Astrocyte (in vitro differentiated cells and primary cell): ENCODE results near the gene MIA. TPM values are rescaled to one million over a fixed set of nuclear protein-coding genes. Genes with fewer than 3 reads are reported as not detected.

Source experiments
- DNase-seq: peaks from one replicate; pipeline ENCODE4 v3.0.0-alpha.2; 2010; ENCODE audit warnings: low read depth
- FAIRE-seq: peaks from 2 replicates; lab custom pipeline; 2011; peaks lifted over from hg19 to GRCh38; lab: Jason Lieb, UNC
- H2AFZ ChIP-seq: 2 replicates; pipeline ENCODE4 v1.6.0; 2012; ENCODE audit warnings: low read depth, low read length, inconsistent platforms
- H3K27ac ChIP-seq: 2 replicates; pipeline ENCODE4 v1.5.1; 2011; ENCODE audit warnings: low read depth, low read length, inconsistent platforms
- H3K27me3 ChIP-seq: 2 replicates; pipeline ENCODE4 v1.6.0; 2011; ENCODE audit warnings: low read length, inconsistent platforms; ENCODE audit not compliant: insufficient read depth
- H3K36me3 ChIP-seq: 2 replicates; pipeline ENCODE4 v1.5.1; 2011; ENCODE audit warnings: low read length, inconsistent platforms; ENCODE audit not compliant: insufficient read depth
- H3K4me1 ChIP-seq: 2 replicates; pipeline ENCODE4 v1.5.1; 2011; ENCODE audit warnings: low read length, inconsistent platforms; ENCODE audit not compliant: insufficient read depth
- H3K4me2 ChIP-seq: 2 replicates; pipeline ENCODE4 v1.6.0; 2012; ENCODE audit warnings: low read length, inconsistent platforms
- H3K4me3 ChIP-seq: 2 replicates; pipeline ENCODE4 v1.5.1; 2011; ENCODE audit warnings: low read depth, mild to moderate bottlenecking, low read length, inconsistent platforms; ENCODE audit not compliant: insufficient read depth
- H3K79me2 ChIP-seq: 2 replicates; pipeline ENCODE4 v1.6.0; 2012; ENCODE audit warnings: mild to moderate bottlenecking, low read length, inconsistent platforms; ENCODE audit not compliant: insufficient read depth
- H3K9ac ChIP-seq: 2 replicates; pipeline ENCODE4 v1.6.0; 2012; ENCODE audit warnings: mild to moderate bottlenecking, low read length, inconsistent platforms
- H3K9me3 ChIP-seq: 2 replicates; pipeline ENCODE4 v1.5.1; 2012; ENCODE audit warnings: low read depth, mild to moderate bottlenecking, low read length, inconsistent platforms; ENCODE audit not compliant: insufficient read depth
- H4K20me1 ChIP-seq: 2 replicates; pipeline ENCODE4 v1.6.0; 2012; ENCODE audit warnings: low read length, inconsistent platforms; ENCODE audit not compliant: insufficient read depth
- H3K27ac Mint-ChIP-seq: one replicate; pipeline ENCODE4 v1.8.0; 2021; ENCODE audit warnings: mild to moderate bottlenecking, mixed read lengths; ENCODE audit not compliant: unreplicated experiment
- H3K27me3 Mint-ChIP-seq: one replicate; pipeline ENCODE4 v1.8.0; 2021; ENCODE audit warnings: low read depth, mixed read lengths; ENCODE audit not compliant: unreplicated experiment
- H3K36me3 Mint-ChIP-seq: one replicate; pipeline ENCODE4 v1.8.0; 2021; ENCODE audit warnings: low read depth, mixed read lengths; ENCODE audit not compliant: unreplicated experiment
- H3K4me1 Mint-ChIP-seq: one replicate; pipeline ENCODE4 v1.8.0; 2021; ENCODE audit warnings: low read depth, mixed read lengths; ENCODE audit not compliant: unreplicated experiment
- H3K4me3 Mint-ChIP-seq: one replicate; pipeline ENCODE4 v1.8.0; 2021; ENCODE audit warnings: mild to moderate bottlenecking, moderate library complexity, mixed read lengths; ENCODE audit not compliant: unreplicated experiment
- H3K9me3 Mint-ChIP-seq: one replicate; pipeline ENCODE4 v1.8.0; 2021; ENCODE audit warnings: mild to moderate bottlenecking, mixed read lengths; ENCODE audit not compliant: unreplicated experiment
- EZH2 ChIP-seq: IDR thresholded peaks from 2 replicates; pipeline ENCODE4 v1.6.1; 2012; ENCODE audit warnings: mild to moderate bottlenecking, low read length, inconsistent platforms; ENCODE audit not compliant: insufficient read depth
- total RNA-seq: library from RNA; stranded (reverse); gene quantifications from 2 replicates; pipeline ENCODE4 v1.2.1, GENCODE V29; 2021
- TF ChIP-seq, protein P1 (sequence below): IDR thresholded peaks from 2 replicates; pipeline ENCODE4 v1.5.1; 2011; ENCODE audit warnings: low read depth, mild to moderate bottlenecking, inconsistent platforms, low read length, moderate library complexity; ENCODE audit not compliant: insufficient read depth

The MIA gene
- total RNA-seq, 1 donor from 2014 or later, result 2.5 TPM

DNA sequence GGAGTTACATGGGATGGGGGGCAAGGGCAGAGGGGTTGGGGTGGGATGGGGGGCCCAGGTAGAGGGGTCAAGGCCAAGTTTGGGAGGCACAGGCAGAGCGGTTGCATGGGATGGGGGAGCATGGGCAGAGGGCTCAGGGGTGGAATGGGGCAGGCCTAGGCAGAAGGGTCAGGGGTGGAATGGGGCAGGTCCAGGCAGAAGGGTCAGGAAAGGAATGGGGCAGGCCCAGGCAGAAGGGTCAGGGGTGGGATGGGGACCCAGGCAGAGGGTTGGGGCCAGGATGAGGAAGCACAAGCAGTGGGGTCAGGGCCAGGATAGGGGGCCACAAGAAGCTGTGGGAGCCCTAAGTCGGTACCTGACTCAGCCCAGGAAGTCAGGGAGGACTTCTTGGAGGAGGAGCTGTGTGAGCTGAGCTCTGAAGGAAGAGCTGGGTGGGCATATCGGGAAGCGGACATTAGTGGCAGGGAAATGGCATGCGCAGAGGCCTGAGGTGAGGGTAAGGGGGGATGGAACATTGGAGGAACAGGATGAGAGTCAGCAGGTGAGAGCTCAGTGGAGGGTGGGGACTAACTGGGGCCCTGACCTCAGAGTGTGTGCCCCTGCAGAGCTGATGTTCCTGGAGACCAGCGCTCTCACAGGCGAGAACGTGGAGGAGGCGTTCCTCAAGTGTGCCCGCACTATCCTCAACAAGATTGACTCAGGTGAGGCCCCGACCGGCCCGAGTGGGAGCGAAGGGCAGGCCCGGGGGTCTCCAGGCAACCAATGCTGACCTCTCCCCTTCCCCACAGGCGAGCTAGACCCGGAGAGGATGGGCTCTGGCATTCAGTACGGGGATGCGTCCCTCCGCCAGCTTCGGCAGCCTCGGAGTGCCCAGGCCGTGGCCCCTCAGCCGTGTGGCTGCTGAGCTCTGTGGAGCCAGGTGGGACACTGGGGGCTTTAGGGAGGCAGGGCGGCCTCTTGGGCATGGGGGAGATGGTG is 11.0 kb downstream of the MIA start:
- no peak for DNase-seq
- Histone ChIP-seq H3K4me3 (no peak overlapping the region), H3K9ac (no peak overlapping the region), H3K4me2 (no peak overlapping the region), H3K9me3 (no peaks in the 10 kb centered on the region), H3K4me1 (no peaks in the 10 kb centered on the region), H3K27ac (no peak overlapping the region), H3K27me3 (no peaks in the 10 kb centered on the region), H2AFZ (no peak overlapping the region), H3K36me3 (no peaks in the 10 kb centered on the region), H4K20me1 (no peaks in the 10 kb centered on the region), H3K79me2 (no peaks in the 10 kb centered on the region)
- no peak overlapping the region for H3K27ac Mint-ChIP-seq
- H3K9me3 Mint-ChIP-seq, result no peaks in the 10 kb centered on the region
- TF ChIP-seq, protein P1, sequence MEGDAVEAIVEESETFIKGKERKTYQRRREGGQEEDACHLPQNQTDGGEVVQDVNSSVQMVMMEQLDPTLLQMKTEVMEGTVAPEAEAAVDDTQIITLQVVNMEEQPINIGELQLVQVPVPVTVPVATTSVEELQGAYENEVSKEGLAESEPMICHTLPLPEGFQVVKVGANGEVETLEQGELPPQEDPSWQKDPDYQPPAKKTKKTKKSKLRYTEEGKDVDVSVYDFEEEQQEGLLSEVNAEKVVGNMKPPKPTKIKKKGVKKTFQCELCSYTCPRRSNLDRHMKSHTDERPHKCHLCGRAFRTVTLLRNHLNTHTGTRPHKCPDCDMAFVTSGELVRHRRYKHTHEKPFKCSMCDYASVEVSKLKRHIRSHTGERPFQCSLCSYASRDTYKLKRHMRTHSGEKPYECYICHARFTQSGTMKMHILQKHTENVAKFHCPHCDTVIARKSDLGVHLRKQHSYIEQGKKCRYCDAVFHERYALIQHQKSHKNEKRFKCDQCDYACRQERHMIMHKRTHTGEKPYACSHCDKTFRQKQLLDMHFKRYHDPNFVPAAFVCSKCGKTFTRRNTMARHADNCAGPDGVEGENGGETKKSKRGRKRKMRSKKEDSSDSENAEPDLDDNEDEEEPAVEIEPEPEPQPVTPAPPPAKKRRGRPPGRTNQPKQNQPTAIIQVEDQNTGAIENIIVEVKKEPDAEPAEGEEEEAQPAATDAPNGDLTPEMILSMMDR, result no peak
- no peak for TF ChIP-seq EZH2
- H3K4me1 Mint-ChIP-seq, result no peaks in the 10 kb centered on the region
- no peak overlapping the region for H3K4me3 Mint-ChIP-seq
- H3K27me3 Mint-ChIP-seq, result no peaks in the 10 kb centered on the region
- H3K36me3 Mint-ChIP-seq, result peaks cover 19% of the 10 kb centered on the region
- FAIRE-seq, result no peak

DNA sequence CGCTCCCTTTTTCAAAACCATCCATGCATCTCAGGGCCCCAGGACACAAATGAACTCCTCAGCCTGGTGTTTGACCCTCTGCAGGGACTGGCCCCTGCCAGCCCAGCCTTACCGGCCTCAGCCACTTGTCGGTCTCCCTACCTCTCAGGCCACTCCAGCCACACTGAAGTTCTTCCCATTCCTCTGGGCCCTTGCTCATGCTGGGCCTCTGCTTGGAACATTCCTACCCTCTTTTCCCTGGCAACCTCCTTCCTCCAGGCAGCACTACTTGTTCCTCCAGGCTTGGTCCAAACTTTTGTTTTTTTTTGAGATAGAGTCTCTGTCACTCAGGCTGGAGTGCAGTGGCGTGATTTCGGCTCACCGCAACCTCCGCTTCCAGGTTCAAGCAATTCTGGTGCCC is 16.0 kb downstream of the MIA start:
- FAIRE-seq, result no peak
- Mint-ChIP-seq H3K4me1 (no peaks in the 10 kb centered on the region), H3K27ac (no peak overlapping the region), H3K4me3 (no peak overlapping the region), H3K9me3 (no peaks in the 10 kb centered on the region), H3K27me3 (no peaks in the 10 kb centered on the region), H3K36me3 (peaks cover 16% of the 10 kb centered on the region)
- no peak overlapping the region for H3K4me3 ChIP-seq
- H3K4me1 ChIP-seq, result no peaks in the 10 kb centered on the region
- H3K27ac ChIP-seq, result no peak overlapping the region
- H3K27me3 ChIP-seq, result no peaks in the 10 kb centered on the region
- no peak overlapping the region for H2AFZ ChIP-seq
- TF ChIP-seq, protein P1, result no peak
- TF ChIP-seq EZH2, result no peak
- H3K4me2 ChIP-seq, result no peak overlapping the region
- no peak overlapping the region for H3K9ac ChIP-seq
- H3K9me3 ChIP-seq, result no peaks in the 10 kb centered on the region
- DNase-seq, result no peak
- H4K20me1 ChIP-seq, result no peaks in the 10 kb centered on the region
- H3K79me2 ChIP-seq, result no peaks in the 10 kb centered on the region
- H3K36me3 ChIP-seq, result no peaks in the 10 kb centered on the region

DNA sequence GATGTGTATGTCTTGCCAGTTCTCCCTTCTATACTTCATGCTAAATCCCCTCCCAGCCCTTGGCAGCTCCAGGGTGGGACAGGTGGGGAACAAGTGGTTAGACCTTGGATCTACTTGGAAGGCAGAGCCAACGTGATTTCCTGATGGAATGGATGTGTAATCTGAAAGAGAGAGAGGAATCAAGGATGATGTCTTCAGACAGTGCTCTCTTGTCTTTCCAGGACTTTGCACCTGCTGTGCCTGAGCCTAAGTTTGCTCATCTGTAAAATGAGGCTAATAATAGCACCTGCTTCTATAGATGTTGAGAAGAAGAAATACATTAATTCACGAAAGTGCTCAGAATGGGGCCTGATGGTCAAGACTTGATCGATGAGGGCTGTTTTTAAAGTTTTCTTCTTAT is 16.7 kb downstream of the MIA start:
- Histone ChIP-seq H3K4me2 (no peak overlapping the region), H3K27me3 (no peaks in the 10 kb centered on the region), H3K36me3 (no peaks in the 10 kb centered on the region), H3K4me3 (no peak overlapping the region), H4K20me1 (no peaks in the 10 kb centered on the region), H3K4me1 (no peaks in the 10 kb centered on the region), H3K9ac (no peak overlapping the region), H3K27ac (no peak overlapping the region), H3K9me3 (no peaks in the 10 kb centered on the region), H2AFZ (no peak overlapping the region), H3K79me2 (no peaks in the 10 kb centered on the region)
- Mint-ChIP-seq H3K27ac (no peak overlapping the region), H3K27me3 (no peaks in the 10 kb centered on the region), H3K9me3 (no peaks in the 10 kb centered on the region), H3K36me3 (peaks cover 15% of the 10 kb centered on the region), H3K4me1 (no peaks in the 10 kb centered on the region), H3K4me3 (no peak overlapping the region)
- TF ChIP-seq, protein P1, result no peak
- TF ChIP-seq EZH2, result no peak
- FAIRE-seq (no peak), DNase-seq (no peak)
